Urothelium cell line (cell line): Measurements from ENCODE around the gene TTC33.
"Not testable (repeated sequence)": the region's sequence is repeated elsewhere in the genome, so short reads cannot be mapped to it uniquely, and the experiment has no call there.

Source experiments
- DNase-seq: peaks from one replicate; pipeline ENCODE4 v3.0.0; 2011; ENCODE audit warnings: low spot score, mixed read lengths
- FAIRE-seq: peaks from 2 replicates; lab custom pipeline; 2011; peaks lifted over from hg19 to GRCh38; lab: Jason Lieb, UNC

The TTC33 gene

GRCh38 chr5:40619421-40619820, 136.3 kb downstream of the TTC33 start:
- FAIRE-seq: no peak
- DNase-seq: no peak

GRCh38 chr5:40618926-40619325, 136.8 kb downstream of the TTC33 start:
- FAIRE-seq (no peak), DNase-seq (no peak)

DNA sequence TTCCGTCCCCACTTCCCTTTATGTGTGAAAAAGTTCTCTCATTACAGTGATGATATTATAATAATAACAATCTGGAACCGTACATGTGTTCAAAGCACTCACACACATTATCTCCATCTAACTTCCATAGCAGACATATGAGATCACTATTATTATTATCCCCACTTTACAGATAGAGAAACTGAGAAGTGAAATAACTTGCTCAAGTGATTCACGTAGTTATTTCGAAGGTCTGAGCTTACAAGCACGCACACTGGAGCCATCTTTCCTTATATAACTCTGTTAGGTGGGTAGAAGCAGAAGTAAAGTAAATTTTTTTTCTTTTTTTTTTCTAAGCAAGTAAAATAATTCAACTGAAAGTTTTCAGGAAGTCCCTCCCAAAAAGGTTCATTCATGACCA, 139.0 kb downstream of the TTC33 start:
- FAIRE-seq: no peak
- no peak for DNase-seq

DNA sequence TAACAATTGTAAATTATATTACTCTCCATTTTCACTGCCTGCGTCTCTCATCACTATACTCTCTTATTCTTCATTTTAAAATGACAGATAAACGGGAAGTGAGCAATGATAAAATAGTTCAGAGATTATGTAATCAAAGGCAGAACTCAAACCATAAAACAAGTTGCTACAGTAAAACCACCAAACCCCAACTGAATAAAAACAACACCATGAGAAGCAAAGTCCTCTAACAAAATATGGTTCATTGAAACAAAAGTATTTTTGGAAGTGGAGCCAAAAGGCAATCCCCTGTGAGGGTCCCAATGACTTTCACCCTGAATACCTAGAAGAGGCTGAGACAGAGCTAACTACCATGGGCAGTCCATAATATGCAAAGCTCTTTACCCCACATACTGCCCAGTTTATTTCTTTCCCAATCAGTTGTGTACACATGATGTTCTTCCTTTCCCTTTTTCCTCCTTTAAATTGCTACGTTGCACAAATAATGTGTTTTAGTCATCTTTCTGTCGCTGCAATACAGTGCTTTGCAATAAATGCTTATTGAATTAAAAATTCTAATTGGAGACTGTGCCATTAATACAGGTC, 140.1 kb downstream of the TTC33 start:
- no peak for DNase-seq
- FAIRE-seq: no peak

GRCh38 chr5:40614923-40615585, 140.7 kb downstream of the TTC33 start:
- DNase-seq (no peak), FAIRE-seq (no peak)

GRCh38 chr5:40614466-40614865, 141.3 kb downstream of the TTC33 start:
- DNase-seq: no peak
- no peak for FAIRE-seq

- no peak for DNase-seq
- no peak for FAIRE-seq
Measured at GRCh38 chr5:40607202-40607601, 148.6 kb downstream of the TTC33 start.

- DNase-seq (no peak), FAIRE-seq (no peak)
Measured at GRCh38 chr5:40606077-40606765, 149.5 kb downstream of the TTC33 start.

DNA sequence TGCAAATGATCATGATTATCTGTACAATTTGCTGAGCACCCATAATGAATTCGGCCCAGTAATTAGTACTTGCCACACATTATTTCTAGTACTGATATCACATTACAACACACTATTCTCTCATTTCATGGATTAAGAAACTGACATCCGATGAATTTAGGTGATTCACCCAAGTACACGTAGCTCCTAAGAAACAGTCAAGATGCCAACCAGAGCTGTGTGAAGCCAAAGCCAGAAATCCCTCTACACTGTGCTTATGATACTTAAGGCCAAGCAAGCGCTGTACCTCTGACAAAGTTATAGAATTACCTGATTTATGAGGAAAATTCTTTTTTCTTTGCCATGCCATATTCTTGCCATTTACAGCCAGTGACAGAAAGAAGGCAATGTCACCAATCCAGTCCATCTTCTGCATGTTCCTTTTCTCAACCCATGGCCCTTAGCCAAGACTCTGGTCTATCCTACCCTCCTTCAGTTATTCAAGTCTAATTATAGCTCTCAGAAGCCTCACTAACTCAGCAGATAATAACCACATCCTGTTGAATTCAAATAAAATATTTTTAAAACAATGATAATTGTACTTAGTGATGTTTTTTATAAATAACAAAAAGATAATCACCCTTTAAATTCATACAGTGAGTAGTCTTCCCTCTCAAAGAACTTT, 150.3 kb downstream of the TTC33 start:
- DNase-seq: no peak
- FAIRE-seq: no peak

- FAIRE-seq: no peak
- no peak for DNase-seq
Measured at GRCh38 chr5:40603378-40603777, 152.4 kb downstream of the TTC33 start.

GRCh38 chr5:40601198-40601868, 154.4 kb downstream of the TTC33 start:
- no peak for DNase-seq
- no peak for FAIRE-seq

DNA sequence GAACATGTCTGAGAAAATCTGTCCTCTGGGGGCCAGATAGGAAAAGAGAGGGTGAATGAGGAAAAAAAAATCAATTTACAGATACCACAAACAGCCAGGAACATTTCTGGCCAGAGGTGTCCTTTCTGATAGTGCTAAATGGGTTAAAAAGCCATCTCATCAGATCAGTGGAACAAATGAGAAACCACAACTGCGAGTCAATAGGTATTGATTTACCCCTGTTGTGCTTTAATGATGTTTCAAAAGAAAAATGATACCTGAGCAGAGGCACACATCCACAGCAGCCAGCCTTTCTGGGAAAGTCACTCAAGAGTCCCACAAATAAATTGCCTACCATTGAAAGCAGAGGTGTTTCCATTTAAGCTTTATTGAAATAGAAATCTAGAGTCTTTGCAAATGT, 155.4 kb downstream of the TTC33 start:
- DNase-seq (no peak), FAIRE-seq (no peak)

GRCh38 chr5:40599676-40600075, 156.1 kb downstream of the TTC33 start:
- DNase-seq: no peak
- no peak for FAIRE-seq

- no peak for FAIRE-seq
Measured at GRCh38 chr5:40594811-40595210, 160.9 kb downstream of the TTC33 start.

GRCh38 chr5:40591727-40592396, 163.9 kb downstream of the TTC33 start:
- not testable (repeated sequence) for FAIRE-seq, DNase-seq

More at GRCh38 chr5:40594811-40595210, 160.9 kb downstream of the TTC33 start:
- DNase-seq: no peak

GRCh38 chr5:40587376-40587775, 168.4 kb downstream of the TTC33 start:
- FAIRE-seq (no peak), DNase-seq (no peak)

GRCh38 chr5:40585537-40586267, 170.1 kb downstream of the TTC33 start:
- no peak for DNase-seq
- no peak for FAIRE-seq

- DNase-seq: no peak
- no peak for FAIRE-seq
Measured at GRCh38 chr5:40584054-40584453, 171.7 kb downstream of the TTC33 start.

DNA sequence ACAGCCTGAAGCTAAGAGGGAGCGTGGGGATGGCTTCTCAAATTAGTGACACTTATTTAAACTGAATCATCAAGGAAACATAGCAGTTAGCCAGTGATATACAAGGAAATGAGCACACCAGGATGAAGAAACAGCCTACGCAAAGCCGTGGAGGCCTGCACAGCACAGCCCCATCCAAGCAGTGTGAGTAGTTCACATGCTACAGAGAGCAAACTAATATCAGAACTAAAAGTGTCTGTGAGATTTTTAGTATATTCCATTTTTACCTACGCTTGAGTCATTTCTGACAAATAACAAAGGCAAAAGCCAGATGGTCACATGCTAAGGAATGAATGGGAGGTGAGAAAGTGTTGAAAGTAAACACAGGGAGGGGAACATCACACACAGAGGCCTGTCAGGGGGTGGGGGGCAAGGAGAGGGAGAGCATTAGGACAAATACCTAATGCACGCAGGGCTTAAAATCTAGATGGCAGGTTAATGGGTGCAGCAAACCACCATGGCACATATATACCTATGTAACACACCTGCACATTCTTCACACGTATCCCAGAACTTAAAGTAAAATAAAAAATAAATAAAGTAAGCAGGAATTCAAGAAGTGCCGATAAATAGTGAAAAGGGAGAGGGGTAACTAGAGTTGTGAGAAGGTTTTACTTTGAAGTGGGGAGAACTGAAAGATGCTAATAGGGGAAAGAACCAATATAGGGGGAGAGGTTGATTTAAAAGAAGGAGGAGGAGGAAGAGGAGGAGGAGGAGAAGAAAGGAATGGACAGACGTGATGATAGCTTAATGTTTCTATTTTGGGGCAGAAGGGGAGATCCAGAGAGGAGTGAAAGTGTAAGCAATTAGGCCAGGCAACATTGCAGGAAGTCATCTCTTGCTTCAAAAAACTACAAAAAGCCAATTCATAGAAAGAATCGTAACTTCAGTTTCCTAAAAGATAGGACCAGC, 177.0 kb downstream of the TTC33 start:
- DNase-seq (no peak), FAIRE-seq (peak; percentile 30)
